B cell (primary cell): Measurements from ENCODE around the gene ALPL. TPM values are rescaled to one million over a fixed set of nuclear protein-coding genes. Genes with fewer than 3 reads are reported as not detected.

ENCODE experiments used
- ATAC-seq: fragments of 200-7000 bp; cut with Tn5 transposase; one replicate; pipeline ENCODE4 v1.10.0; 2021; ENCODE audit warnings: low read depth, mild to moderate bottlenecking, moderate number of reproducible peaks, moderate library complexity
- CTCF ChIA-PET: fragments of 350-600 bp; sonication (Branson Sonifier 250); formaldehyde crosslinking; loops from one replicate; lab custom pipeline; 2021; ENCODE audit warnings: antibody characterized with exemption, inconsistent platforms; lab: Charles Lee
- POLR2A ChIA-PET: fragments of 350-600 bp; sonication (Branson Sonifier 250); formaldehyde crosslinking; loops from one replicate; lab custom pipeline; 2021; ENCODE audit warnings: antibody characterized with exemption; lab: Charles Lee
- DNase-seq: peaks from one replicate; pipeline ENCODE4 v3.0.0; 2013
- H2AFZ ChIP-seq: 2 replicates; pipeline ENCODE4 v1.6.1; 2012; ENCODE audit warnings: mild to moderate bottlenecking, low read depth, low read length; ENCODE audit not compliant: insufficient read depth, poor library complexity, severe bottlenecking
- H3K27ac ChIP-seq, 2 donors: 1 replicate in 1 of 2; 2 replicates in 1 of 2; pipeline ENCODE4 v1.5.1; 2012 to 2013; ENCODE audit warnings: low read length in 2 of 2, mild to moderate bottlenecking in 2 of 2, moderate library complexity in 1 of 2
- H3K27me3 ChIP-seq, 4 experiments: fragments of 200-600 bp in 1 of 4; sonication (generic) in 1 of 4; replicated peaks in 1 of 4; 1 replicate in 2 of 4; 2 replicates in 2 of 4; pipeline versions ENCODE4 v1.6.1 to v1.7.0; 2013 to 2016; ENCODE audit warnings: low read length in 3 of 4, mild to moderate bottlenecking in 2 of 4, mixed read lengths in 1 of 4, moderate library complexity in 1 of 4; ENCODE audit not compliant: insufficient read depth in 4 of 4, control insufficient read depth in 3 of 4; ENCODE audit errors: control extremely low read depth in 1 of 4
- H3K36me3 ChIP-seq, 2 experiments: replicated peaks in 1 of 2; 1 replicate in 1 of 2; 2 replicates in 1 of 2; pipeline versions ENCODE4 v1.6.1 to v1.7.1; 2013; ENCODE audit warnings: low read length in 1 of 2; ENCODE audit not compliant: insufficient read depth in 2 of 2, control insufficient read depth in 1 of 2; ENCODE audit errors: control extremely low read depth in 1 of 2, extremely low read depth in 1 of 2
- H3K4me1 ChIP-seq, 2 donors: fragments of 200-600 bp in 1 of 2; sonication (generic) in 1 of 2; 1 replicate in 1 of 2; 2 replicates in 1 of 2; pipeline versions ENCODE4 v1.5.1 to v1.6.1; 2013 to 2017; ENCODE audit warnings: low read length in 2 of 2; ENCODE audit not compliant: control insufficient read depth in 2 of 2, insufficient read depth in 2 of 2
- H3K4me2 ChIP-seq: replicated peaks from 2 replicates; pipeline ENCODE3; 2012; ENCODE audit warnings: mild to moderate bottlenecking, low read depth, low read length; ENCODE audit not compliant: poor library complexity, severe bottlenecking
- H3K4me3 ChIP-seq, 5 experiments: fragments of 200-600 bp in 1 of 5; sonication (generic) in 1 of 5; 1 replicate in 3 of 5; 2 replicates in 2 of 5; pipeline versions ENCODE4 v1.5.1 to v1.7.0; 2011 to 2016; ENCODE audit warnings: low read length in 4 of 5, mild to moderate bottlenecking in 4 of 5, low read depth in 2 of 5, control low read depth in 1 of 5, moderate library complexity in 1 of 5; ENCODE audit not compliant: insufficient read depth in 1 of 5; ENCODE audit errors: control extremely low read depth in 1 of 5, extremely low read depth in 1 of 5
- H3K79me2 ChIP-seq: fragments of 200-600 bp; sonication (generic); one replicate; pipeline ENCODE4 v1.6.0; 2016; ENCODE audit warnings: low read length; ENCODE audit not compliant: control insufficient read depth, insufficient read depth
- H3K9ac ChIP-seq: fragments of 200-600 bp; sonication (generic); 2 replicates; pipeline ENCODE4 v1.6.1; 2017; ENCODE audit warnings: mild to moderate bottlenecking, low read length, moderate library complexity
- H3K9me3 ChIP-seq, 3 donors: one replicate each; pipeline versions ENCODE4 v1.6.1 to v1.7.1; 2013; ENCODE audit warnings: low read length in 2 of 3; ENCODE audit not compliant: control insufficient read depth in 2 of 3, insufficient read depth in 1 of 3; ENCODE audit errors: control extremely low read depth in 1 of 3
- H4K20me1 ChIP-seq: 2 replicates; pipeline ENCODE4 v1.6.0; 2012; ENCODE audit warnings: mild to moderate bottlenecking, low read length; ENCODE audit not compliant: insufficient read depth, control insufficient read depth, poor library complexity, severe bottlenecking
- H3K27ac Mint-ChIP-seq: one replicate; pipeline ENCODE4 v1.8.0; 2021; ENCODE audit warnings: mixed read lengths
- H3K27me3 Mint-ChIP-seq: one replicate; pipeline ENCODE4 v1.8.0; 2021; ENCODE audit warnings: mixed read lengths
- H3K4me1 Mint-ChIP-seq: one replicate; pipeline ENCODE4 v1.8.0; 2021; ENCODE audit warnings: mixed read lengths
- H3K4me3 Mint-ChIP-seq: one replicate; pipeline ENCODE4 v1.8.0; 2021; ENCODE audit warnings: mixed read lengths
- H3K9me3 Mint-ChIP-seq: one replicate; pipeline ENCODE4 v1.8.0; 2022; ENCODE audit warnings: mixed read lengths; ENCODE audit not compliant: insufficient read depth
- CTCF ChIP-seq: fragments of 200-600 bp; IDR thresholded peaks from one replicate; pipeline ENCODE4 v1.8.0; 2022; ENCODE audit warnings: antibody characterized with exemption, mild to moderate bottlenecking
- EZH2 ChIP-seq: IDR thresholded peaks from 2 replicates; pipeline ENCODE4 v1.6.1; 2012; ENCODE audit warnings: borderline replicate concordance, low read depth, mild to moderate bottlenecking, moderate library complexity, low read length; ENCODE audit not compliant: insufficient read depth, poor library complexity, severe bottlenecking
- WGBS: methylation state at CpG from one replicate; pipeline ENCODE4 v1.1.5; 2013; ENCODE audit warnings: missing lambda C conversion rate; ENCODE audit not compliant: insufficient coverage; 5-methylcytosine and 5-hydroxymethylcytosine counted together
- intact Hi-C: fragments of 100-400 bp; cut with micrococcal nuclease; formaldehyde crosslinking; loops from one replicate; pipeline ENCODE4 v1.10.0; 2022
- polyA plus RNA-seq: library from polyadenylated mRNA; depleted of rRNA; stranded (reverse); fragments of >200 nt; gene quantifications from 2 replicates; pipeline ENCODE4 v1.2.3, GENCODE V29; 2012
- total RNA-seq, 2 donors: library from RNA; stranded (reverse); fragments of 120-200 nt in 1 of 2; gene quantifications; 1 replicate in 1 of 2; 2 replicates in 1 of 2; pipeline versions ENCODE4 v1.2.3 to v1.2.4, GENCODE V29; 2013 to 2022

Gene ALPL
- total and polyA plus RNA-seq, 2 donors (not counting 1 experiment from before 2014, with no cell fraction given) = 1.6 to 12.2 TPM

- DNase-seq (no peak), ATAC-seq (no peak)
- H3K27ac Mint-ChIP-seq = no peak overlapping the region
- H3K27me3 Mint-ChIP-seq = no peaks in the 10 kb centered on the region
- H3K9me3 ChIP-seq = no peaks in the 10 kb centered on the region
- no peaks in the 10 kb centered on the region for H3K4me1 ChIP-seq
- H2AFZ ChIP-seq = no peak overlapping the region
- WGBS = 15% methylated on average over 7 of the region's 10 CpGs
- H3K9me3 Mint-ChIP-seq = no peaks in the 10 kb centered on the region
- CTCF ChIA-PET = no interaction called here
- H3K4me3 ChIP-seq = no peak overlapping the region
- intact Hi-C loops = no loop called here
- no peak overlapping the region for H3K4me3 Mint-ChIP-seq
- no peaks in the 10 kb centered on the region for H3K27me3 ChIP-seq
- no peak overlapping the region for H3K4me2 ChIP-seq
- H3K36me3 ChIP-seq = no peaks in the 10 kb centered on the region
- H4K20me1 ChIP-seq = no peaks in the 10 kb centered on the region
- TF ChIP-seq CTCF (peak; percentile 28), EZH2 (no peak)
- no peaks in the 10 kb centered on the region for H3K79me2 ChIP-seq
- H3K4me1 Mint-ChIP-seq = no peaks in the 10 kb centered on the region
- no peak overlapping the region for H3K9ac ChIP-seq
- POLR2A ChIA-PET = no interaction called here
- no peak overlapping the region for H3K27ac ChIP-seq
Measured at GRCh38 chr1:21468599-21468998, 40.6 kb upstream of the ALPL start.

GRCh38 chr1:21469581-21469980 is 39.6 kb upstream of the ALPL start:
- CTCF ChIA-PET = interaction anchor here (0.7 to 1.2 kb wide), 2 partner anchors 101 to 117 kb away, joined by 3 read pairs; no protein-coding TSS in a partner anchor
- TF ChIP-seq CTCF = no peak
- TF ChIP-seq EZH2 = no peak

More at GRCh38 chr1:21469581-21469980, 39.6 kb upstream of the ALPL start:
- H3K9me3 ChIP-seq = no peaks in the 10 kb centered on the region
- no peaks in the 10 kb centered on the region for H3K79me2 ChIP-seq
- H2AFZ ChIP-seq = no peak overlapping the region
- H3K9ac ChIP-seq = no peak overlapping the region
- H3K9me3 Mint-ChIP-seq = no peaks in the 10 kb centered on the region
- WGBS = 87% methylated on average over 6 of the region's 9 CpGs
- no peaks in the 10 kb centered on the region for H3K4me1 Mint-ChIP-seq
- H3K27me3 ChIP-seq = no peaks in the 10 kb centered on the region
- no peaks in the 10 kb centered on the region for H4K20me1 ChIP-seq
- POLR2A ChIA-PET = interaction anchor here (0.6 kb wide), 1 partner anchor 66 kb away, joined by 4 read pairs; no protein-coding TSS in a partner anchor
- ATAC-seq (no peak), DNase-seq (no peak)
- H3K27me3 Mint-ChIP-seq = no peaks in the 10 kb centered on the region
- H3K27ac ChIP-seq = no peak overlapping the region
- no peak overlapping the region for H3K4me3 Mint-ChIP-seq
- intact Hi-C loops = no loop called here
- H3K4me2 ChIP-seq = no peak overlapping the region
- no peaks in the 10 kb centered on the region for H3K4me1 ChIP-seq
- H3K36me3 ChIP-seq = no peaks in the 10 kb centered on the region
- H3K27ac Mint-ChIP-seq = no peak overlapping the region
- no peak overlapping the region for H3K4me3 ChIP-seq
